NCI-H146 treated with DMSO at 0.1 percent for 48 hours (cell line): ENCODE results near the gene GPX2.
A peak's percentile ranks its signal among the peaks of the same experiment; 100 is the strongest.
"Not testable (repeated sequence)": the region's sequence is repeated elsewhere in the genome, so short reads cannot be mapped to it uniquely, and the experiment has no call there.

Source experiments
- DNase-seq: peaks from one replicate; lab custom pipeline; 2025; ENCODE audit not compliant: unreplicated experiment; lab: John Stamatoyannopoulos, UW

The GPX2 gene

DNA sequence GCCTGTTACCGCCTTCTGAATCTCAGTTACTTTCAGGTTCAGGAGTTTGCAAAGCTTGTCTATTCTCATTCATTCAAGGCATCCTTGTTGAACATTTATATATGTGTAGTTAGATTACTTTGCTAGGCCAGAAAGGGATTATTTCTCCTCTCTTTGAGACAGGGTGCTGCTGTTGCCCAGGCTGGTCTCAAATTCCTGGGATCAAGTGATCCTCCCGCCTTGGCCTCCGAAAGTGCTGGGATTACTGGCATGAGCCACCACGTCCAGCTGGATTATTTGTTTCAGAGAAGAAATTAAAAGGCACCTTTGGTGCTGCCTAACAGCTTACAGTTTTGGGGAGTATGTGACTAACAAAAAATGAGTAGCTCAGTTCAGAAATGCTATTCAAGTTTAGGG, 27.5 kb downstream of the GPX2 start:
- no peak for DNase-seq

DNA sequence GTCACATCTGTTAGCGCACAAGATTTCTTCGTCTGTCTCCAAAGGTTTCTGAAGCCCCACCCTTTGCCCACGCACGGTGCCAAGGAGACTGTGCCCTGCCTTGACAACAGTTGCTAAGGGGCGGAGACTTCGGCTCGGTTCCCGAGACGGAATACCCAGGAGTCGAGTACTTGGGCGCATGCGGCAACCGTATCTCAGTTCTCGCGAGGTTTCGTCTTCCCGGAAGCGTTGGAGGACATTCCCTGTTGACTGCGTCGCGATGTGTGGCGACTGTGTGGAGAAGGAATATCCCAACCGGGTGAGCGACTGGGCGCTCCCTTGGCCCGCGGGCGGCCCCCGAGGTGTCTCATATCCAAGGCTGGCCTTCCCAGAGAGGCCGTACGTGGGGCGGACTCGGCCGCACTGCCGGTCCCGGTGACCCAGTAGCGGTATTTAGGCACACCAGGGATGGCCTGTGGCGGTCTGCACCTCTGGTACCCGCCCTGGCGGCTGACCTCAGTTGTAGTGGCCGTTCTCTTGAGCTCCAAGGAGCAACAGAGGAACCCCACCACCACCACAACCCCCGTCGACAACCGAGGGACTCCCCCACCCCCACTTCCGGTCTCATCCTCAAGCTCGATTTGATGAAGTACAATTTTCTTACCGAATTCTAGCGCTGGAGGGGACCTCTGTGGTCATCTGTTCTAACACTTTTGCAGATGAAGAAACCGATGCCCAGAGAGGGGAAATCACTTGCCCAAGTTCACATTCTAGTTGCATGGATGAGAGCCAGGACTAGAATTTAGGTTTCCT, 28.1 kb downstream of the GPX2 start, which contains the start of gene CHURC1:
Gene CHURC1, plus strand, starts transcription at position 219 of the 792 bp plus-strand sequence. Its CDS starts 41 bp downstream, at position 260.
- DNase-seq, result peak; percentile 86

DNA sequence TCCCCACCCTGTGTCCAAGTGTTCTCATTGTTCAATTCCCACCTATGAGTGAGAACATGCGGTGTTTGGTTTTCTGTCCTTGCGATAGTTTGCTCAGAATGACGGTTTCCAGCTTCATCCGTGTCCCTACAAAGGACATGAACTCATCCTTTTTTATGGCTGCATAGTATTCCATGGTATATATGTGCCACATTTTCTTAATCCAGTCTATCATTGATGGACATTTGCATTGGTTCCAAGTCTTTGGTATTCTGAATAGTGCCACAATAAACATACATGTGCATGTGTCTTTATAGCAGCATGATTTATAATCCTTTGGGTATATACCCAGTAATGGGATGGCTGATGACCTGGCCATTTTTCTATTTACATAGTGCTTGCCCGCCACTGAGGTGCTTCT, 29.1 kb downstream of the GPX2 start:
- DNase-seq, result not testable (repeated sequence)

DNA sequence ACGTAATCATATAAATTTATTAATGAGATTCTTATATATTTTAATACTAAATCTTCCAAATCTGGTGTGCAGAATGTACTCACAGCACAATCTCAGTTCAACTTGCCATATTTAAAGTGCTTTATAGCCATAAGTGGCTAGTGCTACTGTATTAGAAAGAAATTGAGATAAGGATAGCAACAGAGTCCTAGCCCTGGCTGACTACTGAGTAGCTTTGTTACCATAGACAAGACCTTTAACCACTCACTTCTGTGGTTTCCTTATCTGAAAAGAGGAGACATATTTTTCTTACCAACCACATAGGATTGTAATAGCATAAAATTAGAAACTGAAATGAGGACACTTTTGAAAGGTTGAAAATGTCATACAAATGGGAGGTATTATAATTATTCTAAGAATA, 30.3 kb downstream of the GPX2 start:
- no peak for DNase-seq

DNA sequence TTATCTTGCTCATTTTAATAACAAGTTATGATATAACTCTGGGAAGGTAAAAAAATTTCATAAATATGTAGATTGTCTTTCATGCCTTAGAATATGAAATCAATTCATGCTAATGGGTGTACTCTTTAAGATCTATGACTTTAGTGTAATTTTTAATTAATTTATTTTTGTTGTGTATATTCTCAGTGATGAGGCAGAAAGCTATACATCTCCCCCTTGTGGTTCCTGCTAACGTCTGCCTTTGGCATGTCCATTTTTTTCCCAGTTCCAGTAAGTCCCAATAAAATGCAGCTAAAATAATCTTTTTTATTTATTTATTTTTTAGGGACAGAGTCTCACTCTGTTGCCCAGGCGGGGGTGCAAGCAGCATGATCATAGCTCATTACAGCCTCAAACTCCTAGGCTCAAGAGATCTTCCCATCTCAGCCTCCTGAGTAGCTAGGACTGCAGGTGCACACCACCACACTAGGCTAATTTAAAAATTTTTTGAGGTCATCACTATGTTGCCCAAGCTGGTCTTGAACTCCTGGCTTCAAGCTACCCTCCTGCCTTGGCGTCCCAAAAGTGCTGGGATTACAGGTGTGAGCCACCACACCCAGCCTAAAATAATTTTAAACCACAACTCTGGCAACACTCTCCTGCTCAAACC, 31.6 kb downstream of the GPX2 start:
- DNase-seq, result peak; percentile 14

DNA sequence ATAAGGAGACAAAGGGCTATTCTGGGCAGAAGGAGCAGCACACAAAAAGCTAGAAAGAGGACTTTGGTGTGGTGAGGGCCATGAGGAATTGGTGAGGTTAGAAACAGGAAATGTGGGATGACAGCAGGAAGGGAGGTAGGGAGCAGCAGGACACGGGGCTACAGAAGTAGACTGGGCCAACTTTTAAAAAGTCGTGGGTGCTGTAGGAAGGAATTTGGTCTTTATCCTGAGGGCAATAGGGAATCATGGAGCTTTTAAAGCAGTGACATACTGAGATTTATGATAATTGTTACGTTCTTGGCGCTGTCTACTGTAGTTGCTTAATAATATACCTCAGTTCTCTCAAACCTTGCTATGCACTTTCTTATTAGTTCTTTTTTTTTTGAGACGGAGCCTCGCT, 36.5 kb downstream of the GPX2 start:
- DNase-seq, result no peak

DNA sequence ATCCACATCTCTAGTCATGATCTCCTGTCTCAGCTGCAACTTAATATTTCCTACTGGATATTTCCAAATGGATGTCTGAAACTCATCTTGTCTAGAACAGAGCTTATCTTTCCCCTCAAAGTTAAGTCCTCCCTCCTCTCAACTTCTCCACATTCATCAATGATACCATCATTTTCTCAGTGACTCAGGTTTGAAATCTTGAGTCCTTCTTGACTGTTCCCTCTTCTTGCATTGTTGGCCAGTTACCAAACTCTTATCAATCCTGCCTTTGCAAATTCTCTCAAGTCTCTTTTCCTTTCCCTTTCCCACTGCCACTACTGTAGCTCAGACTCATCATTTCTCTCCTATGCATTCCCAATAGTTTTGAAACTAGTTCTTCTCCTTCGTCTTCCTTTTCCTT, 42.6 kb downstream of the GPX2 start:
- no peak for DNase-seq

DNA sequence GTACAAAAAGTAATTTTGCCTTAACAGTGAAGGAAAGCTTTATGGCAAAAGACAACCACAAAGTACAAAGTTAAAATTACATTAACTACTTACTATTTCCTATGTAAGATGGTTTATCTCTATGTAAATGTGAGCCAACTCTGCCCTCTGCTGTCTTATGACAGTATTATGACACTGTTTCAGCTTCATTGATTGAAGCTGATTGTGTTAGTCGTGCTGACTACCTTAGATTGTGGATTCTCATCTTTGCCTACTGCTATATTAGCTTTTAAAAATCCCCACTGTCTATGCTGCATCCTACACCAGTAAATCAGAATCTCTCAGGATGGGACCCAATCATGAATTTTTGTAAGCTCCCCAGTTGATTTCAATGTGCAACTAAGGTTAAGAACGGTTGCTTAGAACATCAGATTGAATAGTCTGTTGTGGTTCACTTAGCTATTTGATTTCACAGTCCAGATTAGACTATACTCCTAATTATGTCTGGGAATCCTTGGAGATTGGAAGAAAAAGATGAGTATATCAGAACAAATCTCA, 50.6 kb downstream of the GPX2 start:
- peak; percentile 27 for DNase-seq

DNA sequence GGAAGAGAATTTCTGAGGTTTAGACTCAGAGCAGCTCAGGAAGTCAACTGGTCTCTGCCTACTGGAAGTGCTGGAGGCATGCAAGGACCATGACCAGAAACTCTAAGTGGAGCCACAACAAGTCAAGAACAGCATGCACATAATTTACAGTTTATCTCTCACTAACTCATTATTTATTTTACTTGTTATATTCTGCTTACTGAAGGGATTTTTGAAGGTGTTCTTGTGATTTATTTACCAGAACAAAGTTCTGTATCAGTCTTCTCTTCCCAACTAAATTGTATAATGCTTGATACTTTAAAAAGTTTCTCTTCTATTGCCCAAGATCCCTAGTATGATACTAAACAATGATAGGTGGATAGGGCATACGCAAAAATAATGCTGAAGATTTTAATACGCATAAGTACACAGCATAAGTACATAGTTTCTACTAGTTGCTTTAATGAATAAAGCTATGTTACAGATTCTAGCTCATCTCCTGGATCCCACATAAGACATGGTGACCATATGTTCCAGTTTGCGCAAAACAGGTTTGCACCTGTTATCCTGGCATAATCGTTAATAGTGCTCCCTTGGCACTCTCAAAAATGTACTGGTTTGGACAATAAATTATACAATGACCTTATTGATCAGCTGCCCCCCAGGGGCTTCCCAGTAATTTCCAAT, 51.2 kb downstream of the GPX2 start:
- DNase-seq, result no peak

DNA sequence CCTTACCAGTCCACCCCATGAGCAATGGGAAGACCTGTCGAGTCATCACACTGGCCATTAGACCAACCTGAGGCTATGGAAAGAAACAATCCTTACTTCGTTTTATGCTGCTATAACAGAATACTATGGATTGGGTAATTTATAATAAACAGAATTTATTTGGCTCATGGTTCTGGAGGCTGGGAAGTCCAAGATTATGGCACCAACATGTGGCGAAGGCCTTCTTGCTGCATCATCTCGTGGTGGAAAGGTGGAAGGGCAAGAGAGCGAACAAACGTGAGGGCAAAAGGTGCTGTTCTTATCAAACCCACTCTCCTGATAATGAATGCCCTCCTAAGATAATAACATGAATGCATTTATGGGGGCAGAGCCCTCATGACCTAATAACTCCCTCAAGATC, 53.2 kb downstream of the GPX2 start:
- DNase-seq, result no peak
